ENCODE results near the gene TSEN54. TPM values are rescaled to one million over a fixed set of nuclear protein-coding genes. Genes with fewer than 3 reads are reported as not detected.

TSEN54 gene
- total and polyA plus RNA-seq, 2 donors from 2014 or later, result 25.8 to 33.8 TPM

DNA sequence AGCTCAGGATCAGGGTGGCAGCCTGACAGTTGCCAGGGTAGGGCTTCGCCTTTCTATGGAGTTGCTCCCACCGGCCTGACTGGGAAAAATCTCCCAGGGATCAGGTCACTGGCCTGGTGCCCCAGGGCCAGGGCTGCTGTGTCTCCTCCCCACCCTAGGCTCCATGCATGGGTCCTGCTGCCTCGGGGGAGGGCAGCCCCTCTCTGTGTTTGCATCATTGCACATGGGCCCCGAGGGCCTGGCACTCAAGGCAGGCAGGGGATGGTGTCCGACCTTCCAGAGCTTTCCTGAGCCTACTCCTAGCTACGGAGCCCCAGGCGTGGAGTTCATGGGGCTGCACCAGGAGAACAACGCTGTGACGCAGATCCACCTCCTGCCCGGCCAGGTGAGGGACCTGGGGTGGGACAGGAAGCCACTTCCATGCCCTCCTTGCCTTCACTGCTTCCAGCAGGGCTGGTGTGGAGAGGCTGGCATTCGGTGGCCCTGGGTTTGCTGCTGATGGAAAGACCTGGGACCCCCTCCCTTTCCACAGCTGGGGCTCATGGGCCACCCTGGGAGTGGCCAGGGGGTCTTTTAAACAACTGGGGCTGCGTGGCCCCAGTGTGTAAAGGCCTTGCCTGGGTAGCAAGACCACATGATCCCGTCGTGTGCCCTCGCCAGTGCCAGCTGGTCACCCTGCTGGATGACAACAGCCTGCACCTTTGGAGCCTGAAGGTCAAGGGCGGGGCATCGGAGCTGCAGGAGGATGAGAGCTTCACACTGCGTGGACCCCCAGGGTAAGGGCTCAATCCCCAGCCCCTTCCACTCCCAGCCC, 41.7 kb downstream of the TSEN54 start:
- Histone ChIP-seq H3K4me3 (ENCODE audit: low read length in 3 of 3) (no peak overlapping the region), H3K9ac (ENCODE audit: low read length in 3 of 3) (no peak overlapping the region), H3K4me1 (ENCODE audit: control insufficient read depth in 2 of 3, insufficient read depth in 2 of 3, low read depth in 1 of 3, low read length in 3 of 3) (peaks cover 0 to 37% (median 30%) of the 10 kb centered on the region in 3 donors), H3K36me3 (ENCODE audit: control insufficient read depth in 2 of 3, insufficient read depth in 3 of 3, low read length in 3 of 3) (peaks cover 0 to 11% (median 6%) of the 10 kb centered on the region in 3 donors), H3K9me3 (ENCODE audit: control insufficient read depth in 2 of 3, insufficient read depth in 1 of 3, low read length in 3 of 3) (no peaks in the 10 kb centered on the region), H3K27ac (ENCODE audit: low read depth in 2 of 2, low read length in 2 of 2) (peak overlapping the region; percentile 21 to 90), H3K27me3 (ENCODE audit: control insufficient read depth, insufficient read depth, low read length) (no peaks in the 10 kb centered on the region)
- FAIRE-seq, result no peak
- TF ChIP-seq, protein P1, sequence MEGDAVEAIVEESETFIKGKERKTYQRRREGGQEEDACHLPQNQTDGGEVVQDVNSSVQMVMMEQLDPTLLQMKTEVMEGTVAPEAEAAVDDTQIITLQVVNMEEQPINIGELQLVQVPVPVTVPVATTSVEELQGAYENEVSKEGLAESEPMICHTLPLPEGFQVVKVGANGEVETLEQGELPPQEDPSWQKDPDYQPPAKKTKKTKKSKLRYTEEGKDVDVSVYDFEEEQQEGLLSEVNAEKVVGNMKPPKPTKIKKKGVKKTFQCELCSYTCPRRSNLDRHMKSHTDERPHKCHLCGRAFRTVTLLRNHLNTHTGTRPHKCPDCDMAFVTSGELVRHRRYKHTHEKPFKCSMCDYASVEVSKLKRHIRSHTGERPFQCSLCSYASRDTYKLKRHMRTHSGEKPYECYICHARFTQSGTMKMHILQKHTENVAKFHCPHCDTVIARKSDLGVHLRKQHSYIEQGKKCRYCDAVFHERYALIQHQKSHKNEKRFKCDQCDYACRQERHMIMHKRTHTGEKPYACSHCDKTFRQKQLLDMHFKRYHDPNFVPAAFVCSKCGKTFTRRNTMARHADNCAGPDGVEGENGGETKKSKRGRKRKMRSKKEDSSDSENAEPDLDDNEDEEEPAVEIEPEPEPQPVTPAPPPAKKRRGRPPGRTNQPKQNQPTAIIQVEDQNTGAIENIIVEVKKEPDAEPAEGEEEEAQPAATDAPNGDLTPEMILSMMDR (IDR thresholded peaks at IDR 0.05; ENCODE audit: borderline replicate concordance, extremely low read depth, insufficient read depth), result no peak
- intact Hi-C loops (cut with DNase I), result no loop called here
- DNase-seq, result peak in 1 of 5 donors; percentile 56

DNA sequence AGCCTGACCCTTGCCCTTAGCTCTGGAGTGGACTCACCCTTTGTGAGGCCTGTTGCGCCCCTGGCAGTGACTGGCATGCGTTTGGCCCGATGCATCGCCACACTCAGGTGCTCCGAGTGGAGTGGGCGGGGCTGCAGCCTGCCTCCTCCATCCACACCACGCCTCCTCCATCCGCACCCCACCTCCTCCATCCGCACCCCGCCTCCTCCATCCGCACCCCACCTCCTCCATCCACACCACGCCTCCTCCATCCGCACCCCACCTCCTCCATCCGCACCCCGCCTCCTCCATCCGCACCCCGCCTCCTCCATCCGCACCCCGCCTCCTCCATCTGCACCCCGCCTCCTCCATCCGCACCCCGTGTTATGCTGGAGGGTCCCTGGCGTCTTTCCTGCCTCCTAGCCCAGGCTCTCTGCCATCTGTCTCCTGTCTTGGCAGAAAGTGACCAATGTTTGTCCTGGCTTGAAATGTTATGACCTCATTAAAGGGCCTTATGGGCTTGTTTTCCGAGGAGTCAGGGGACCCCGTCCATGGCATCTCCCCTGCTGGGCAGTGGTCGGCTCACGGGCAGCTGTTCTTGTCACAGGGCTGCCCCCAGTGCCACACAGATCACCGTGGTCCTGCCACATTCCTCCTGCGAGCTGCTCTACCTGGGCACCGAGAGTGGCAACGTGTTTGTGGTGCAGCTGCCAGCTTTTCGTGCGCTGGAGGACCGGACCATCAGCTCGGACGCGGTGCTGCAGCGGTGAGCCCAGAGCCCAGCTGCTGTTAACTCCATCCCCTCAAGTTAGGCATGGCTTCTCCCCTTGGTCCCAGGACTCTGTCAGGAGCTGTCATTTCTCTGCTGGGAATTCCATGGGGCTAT, 42.6 kb downstream of the TSEN54 start:
- intact Hi-C loops (cut with DNase I), result no loop called here
- Histone ChIP-seq H3K27me3 (ENCODE audit: control insufficient read depth, insufficient read depth, low read length) (no peaks in the 10 kb centered on the region), H3K36me3 (ENCODE audit: control insufficient read depth in 2 of 3, insufficient read depth in 3 of 3, low read length in 3 of 3) (peaks cover 0 to 19% (median 12%) of the 10 kb centered on the region in 3 donors), H3K4me1 (ENCODE audit: control insufficient read depth in 2 of 3, insufficient read depth in 2 of 3, low read depth in 1 of 3, low read length in 3 of 3) (peaks cover 0 to 38% (median 30%) of the 10 kb centered on the region in 3 donors), H3K4me3 (ENCODE audit: low read length in 3 of 3) (no peak overlapping the region), H3K9ac (ENCODE audit: low read length in 3 of 3) (no peak overlapping the region), H3K27ac (ENCODE audit: low read depth in 2 of 2, low read length in 2 of 2) (peak overlapping the region; percentile 21 to 90), H3K9me3 (ENCODE audit: control insufficient read depth in 2 of 3, insufficient read depth in 1 of 3, low read length in 3 of 3) (no peaks in the 10 kb centered on the region)
- DNase-seq, result peak in 1 of 5 donors; percentile 26
- TF ChIP-seq, protein P1 (IDR thresholded peaks at IDR 0.05; ENCODE audit: borderline replicate concordance, extremely low read depth, insufficient read depth), result no peak
- no peak for FAIRE-seq

DNA sequence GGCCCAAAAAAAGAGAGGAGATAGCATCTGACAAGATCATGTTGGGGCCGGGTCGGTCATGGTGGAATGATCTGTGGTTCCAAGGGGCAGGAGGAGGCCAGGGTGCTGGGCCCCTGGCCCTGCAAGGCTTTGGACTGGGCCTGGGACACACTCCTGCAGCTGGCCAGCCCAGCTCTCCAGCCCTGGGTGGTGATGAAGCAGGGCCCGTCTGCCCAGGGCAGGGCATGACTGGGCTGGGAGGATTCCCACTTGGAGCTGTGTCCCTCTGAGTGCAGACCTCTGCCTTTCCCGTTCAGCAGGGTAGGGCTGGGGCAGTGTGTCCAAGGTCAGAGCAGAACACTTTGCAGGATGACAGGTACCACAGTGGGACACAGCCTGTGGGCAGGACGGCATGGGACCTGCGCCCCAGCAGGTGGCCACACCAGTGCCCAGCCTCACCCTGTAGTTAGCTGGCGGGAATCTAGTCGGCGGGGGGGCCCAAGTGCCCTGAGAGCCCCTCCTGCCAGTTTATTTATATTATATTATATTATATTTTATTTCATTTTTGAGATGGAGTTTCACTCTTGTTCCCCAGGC, 43.7 kb downstream of the TSEN54 start:
- intact Hi-C loops (cut with DNase I), result no loop called here
- Histone ChIP-seq H3K27me3 (ENCODE audit: control insufficient read depth, insufficient read depth, low read length) (no peaks in the 10 kb centered on the region), H3K4me3 (ENCODE audit: low read length in 3 of 3) (no peak overlapping the region), H3K9me3 (ENCODE audit: control insufficient read depth in 2 of 3, insufficient read depth in 1 of 3, low read length in 3 of 3) (no peaks in the 10 kb centered on the region), H3K9ac (ENCODE audit: low read length in 3 of 3) (no peak overlapping the region), H3K36me3 (ENCODE audit: control insufficient read depth in 2 of 3, insufficient read depth in 3 of 3, low read length in 3 of 3) (peaks cover 0 to 29% (median 14%) of the 10 kb centered on the region in 3 donors), H3K27ac (ENCODE audit: low read depth in 2 of 2, low read length in 2 of 2) (no peak overlapping the region), H3K4me1 (ENCODE audit: control insufficient read depth in 2 of 3, insufficient read depth in 2 of 3, low read depth in 1 of 3, low read length in 3 of 3) (peaks cover 0 to 38% (median 30%) of the 10 kb centered on the region in 3 donors)
- TF ChIP-seq, protein P1 (IDR thresholded peaks at IDR 0.05; ENCODE audit: borderline replicate concordance, extremely low read depth, insufficient read depth), result no peak
- no peak for FAIRE-seq
- DNase-seq, result peak in 1 of 5 donors; percentile 29
